Measurements from ENCODE around the gene MAP3K6.

MAP3K6 gene

DNA sequence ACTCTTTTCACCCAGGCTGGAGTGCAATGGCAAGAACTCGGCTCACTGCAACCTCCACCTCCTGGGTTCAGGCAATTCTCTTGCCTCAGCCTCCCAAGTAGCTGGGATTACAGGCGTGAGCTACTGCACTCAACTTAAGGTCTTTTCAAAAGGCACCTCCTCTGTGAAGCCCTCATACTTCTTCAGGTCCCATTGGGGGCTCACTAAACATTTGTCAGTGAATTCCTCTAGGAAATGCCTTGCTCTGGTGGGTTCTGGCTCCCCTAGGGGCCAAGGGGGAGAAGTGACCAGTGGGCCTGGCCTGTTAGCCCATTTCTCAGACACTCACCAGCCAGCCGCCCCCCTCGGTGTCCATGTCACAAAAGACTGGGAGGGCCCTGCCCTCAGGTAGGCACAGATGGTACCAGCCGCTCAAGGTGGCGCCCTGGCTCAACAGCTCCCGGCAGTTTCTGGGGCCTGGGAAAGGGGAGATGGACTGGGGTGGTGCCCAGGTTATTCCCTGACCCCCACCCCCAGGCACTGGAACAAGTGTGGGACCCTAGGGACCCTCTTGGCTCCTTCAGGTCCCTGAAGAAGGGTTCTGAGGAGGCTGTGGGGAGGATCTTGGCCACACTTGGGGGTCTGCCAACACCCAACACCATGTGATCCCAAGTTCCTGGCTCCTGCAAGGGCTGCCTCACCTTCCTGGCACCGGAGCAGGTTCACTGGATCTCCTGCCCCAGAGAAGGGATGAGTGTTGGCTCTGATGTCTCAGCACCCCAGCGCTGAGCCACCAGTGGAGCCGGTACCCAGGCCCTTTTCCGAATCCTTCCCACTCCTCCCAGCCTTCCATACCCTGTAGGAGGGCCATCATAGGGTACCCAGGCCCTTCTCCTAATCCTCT, 6.3 kb upstream of the MAP3K6 start:
- DNase-seq: no peak

DNA sequence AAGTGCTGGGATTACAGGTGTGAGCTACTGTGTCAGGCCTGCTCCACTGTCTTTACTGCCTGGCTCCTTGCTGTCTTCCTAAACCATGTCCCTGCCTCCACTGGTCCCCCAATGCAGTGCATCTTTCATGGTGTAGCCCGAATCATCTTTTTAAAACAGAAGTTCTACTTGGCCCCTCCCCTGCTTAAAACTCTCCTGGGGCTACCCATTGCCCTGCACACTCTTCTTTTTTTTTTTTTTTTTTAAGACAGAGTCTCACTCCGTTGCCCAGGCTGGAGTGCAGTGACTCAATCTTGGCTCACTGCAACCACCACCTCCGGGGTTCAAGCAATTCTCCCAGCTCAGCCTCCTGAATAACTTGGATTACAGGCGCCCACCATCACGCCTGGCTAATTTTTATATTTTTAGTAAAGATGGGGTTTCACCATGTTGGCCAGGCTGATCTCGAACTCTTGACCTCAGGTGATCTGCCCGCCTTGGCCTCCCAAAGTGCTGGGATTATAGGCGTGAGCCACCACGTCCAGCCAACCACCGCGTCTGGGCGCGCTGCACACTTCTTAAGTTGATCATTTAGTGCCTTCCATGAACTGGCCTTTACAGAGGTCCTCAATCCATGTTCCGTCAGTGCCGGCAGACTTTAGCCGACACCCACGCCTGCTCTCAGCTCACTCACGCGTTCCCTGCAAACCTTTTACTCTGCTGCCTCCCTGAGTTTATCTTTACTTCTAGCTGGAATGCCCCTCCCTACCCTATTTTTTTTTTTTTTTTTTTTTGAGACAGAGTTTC, 5.5 kb upstream of the MAP3K6 start:
- no peak for DNase-seq

DNA sequence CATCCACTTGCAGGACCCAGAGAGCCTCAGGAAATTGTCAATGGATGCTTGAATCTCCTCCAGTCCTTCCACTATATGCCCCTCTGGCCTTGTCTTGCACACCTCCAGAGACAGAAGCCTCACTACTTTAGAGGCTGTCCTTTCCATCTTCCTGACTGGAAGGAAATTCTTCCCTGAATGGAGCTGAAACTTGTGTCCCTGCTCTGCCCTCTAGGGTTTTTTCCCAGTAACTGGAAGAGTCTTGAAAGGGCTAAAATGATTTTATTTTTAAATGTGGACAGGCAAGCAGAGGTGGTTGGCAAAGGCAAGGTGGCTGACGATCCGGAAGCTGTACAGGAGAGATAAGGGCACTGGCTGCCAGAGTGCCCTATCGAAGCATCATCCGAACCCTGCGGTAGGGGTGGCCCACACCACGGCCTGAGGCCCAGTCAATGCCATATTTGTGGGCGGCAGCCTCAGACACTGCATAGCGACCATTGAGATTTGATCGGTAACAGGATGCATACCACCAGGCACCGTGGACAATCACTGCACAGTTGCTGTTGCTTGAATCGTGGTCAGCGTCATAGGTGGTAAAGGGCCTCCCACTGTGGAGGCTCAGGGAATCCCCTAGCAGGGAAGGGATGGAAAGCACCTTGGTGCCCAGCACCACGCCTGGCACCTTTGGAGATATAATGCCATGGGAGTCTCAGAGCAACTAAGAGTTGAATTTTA, 2.3 kb upstream of the MAP3K6 start:
- DNase-seq: no peak

DNA sequence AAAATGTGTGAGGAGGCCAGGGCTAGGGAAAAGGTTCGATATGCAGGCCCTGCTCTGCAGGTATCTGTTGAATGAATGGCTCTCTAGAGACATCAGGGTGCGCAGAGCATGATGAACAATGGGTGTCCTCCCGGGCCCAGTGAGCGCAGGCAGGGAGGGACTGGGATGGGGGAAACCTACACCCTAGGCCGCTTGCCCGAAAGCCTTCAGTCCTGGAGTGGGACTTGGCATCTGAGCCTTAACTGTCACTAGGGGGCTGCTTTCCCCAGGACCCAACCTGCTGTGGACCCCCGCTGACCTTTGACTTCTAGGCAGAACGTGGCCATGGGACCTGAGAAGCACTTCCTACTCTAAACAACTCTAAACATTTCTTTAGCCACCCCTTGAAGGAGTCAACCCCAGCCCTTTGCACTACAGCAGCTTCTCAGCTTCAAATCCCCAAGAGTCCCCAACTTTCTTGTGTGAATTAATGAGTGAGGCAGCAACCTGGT, 444 bp upstream of the MAP3K6 start:
- DNase-seq: no peak

DNA sequence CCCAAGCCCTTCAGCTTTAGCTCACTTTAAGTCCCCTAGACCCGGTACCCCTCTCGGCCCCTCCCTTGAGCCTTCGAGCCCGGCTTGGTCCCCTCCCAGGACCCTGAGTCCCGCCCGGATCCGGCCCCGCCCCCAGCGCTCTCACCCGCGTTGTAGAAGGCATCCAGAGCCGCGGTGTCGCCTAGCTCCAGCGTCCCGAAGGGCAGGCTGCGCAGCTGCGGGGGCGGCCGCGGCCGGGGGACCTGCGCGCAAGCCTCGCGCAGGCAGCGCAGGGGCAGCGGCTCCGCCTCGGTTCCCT, 699 bp downstream of the MAP3K6 start:
- DNase-seq: peak; percentile 91

DNA sequence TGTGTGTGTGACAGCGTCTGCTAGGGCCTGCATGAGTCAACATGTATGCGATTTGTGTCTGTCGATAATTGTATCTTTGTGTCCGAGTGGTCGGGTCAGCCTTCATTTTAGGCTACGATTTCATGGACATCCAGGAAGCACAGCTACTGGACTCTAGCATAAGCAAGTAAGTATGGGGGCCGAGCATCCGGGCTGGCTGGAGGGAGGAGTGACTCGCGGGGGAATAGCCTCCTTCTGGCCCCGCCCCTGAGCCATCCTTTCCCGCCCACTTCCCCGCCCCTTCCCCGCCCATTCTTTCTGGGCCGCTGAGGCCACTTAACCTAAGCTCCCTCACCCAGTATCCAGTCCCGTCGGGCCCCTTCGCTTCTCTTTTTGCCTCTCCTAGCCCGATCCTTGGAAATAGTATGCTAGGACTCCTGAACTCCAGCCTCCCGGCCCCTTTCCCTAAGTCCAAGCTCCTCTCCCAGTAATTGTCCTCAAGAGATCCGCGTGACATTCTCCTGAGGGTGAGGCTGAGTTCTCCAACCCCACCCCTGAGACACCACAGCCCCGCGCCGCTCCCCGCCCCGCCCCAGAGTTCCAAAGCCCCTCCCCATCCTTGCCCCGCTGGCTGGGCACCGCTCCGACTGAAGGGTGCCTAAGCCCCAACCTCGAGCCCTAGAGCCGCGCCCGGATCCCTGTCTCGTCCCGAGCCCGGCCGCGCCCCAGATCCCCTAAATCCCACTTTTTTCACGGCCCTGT, 1.2 kb downstream of the MAP3K6 start:
- peak; percentile 85 for DNase-seq

DNA sequence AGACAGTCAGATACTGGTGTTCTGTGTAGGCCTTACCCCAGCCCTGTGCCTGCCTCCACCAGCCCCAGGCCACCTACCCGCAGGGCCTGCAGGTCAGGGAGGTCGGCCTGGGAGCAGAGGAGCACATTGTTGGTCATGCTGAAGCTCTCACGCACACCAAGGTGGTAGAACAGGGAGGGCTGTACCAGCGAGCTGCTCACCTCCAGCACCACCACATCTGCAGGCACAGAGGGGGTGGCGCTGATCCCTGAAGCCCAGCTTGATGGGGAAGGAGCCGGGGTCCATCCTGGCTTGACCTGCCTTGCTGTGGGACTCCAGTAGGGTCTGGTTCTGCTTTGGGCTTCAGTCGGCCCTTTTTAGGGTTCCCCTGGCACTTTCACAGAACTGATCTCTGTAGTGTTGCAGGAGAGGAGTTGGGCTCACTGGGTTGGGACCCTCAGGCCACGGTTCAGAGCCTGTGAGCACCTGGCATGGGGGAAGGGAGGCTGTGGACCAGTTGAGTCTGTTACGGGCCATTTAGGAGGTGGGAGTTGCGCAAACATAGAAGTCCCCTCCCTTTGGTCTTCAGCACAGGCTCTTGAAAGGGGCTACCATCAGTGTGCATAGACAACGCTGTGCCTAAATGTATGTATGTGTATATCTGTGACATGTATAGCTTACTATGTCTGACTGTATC, 1.9 kb downstream of the MAP3K6 start:
- DNase-seq: no peak

DNA sequence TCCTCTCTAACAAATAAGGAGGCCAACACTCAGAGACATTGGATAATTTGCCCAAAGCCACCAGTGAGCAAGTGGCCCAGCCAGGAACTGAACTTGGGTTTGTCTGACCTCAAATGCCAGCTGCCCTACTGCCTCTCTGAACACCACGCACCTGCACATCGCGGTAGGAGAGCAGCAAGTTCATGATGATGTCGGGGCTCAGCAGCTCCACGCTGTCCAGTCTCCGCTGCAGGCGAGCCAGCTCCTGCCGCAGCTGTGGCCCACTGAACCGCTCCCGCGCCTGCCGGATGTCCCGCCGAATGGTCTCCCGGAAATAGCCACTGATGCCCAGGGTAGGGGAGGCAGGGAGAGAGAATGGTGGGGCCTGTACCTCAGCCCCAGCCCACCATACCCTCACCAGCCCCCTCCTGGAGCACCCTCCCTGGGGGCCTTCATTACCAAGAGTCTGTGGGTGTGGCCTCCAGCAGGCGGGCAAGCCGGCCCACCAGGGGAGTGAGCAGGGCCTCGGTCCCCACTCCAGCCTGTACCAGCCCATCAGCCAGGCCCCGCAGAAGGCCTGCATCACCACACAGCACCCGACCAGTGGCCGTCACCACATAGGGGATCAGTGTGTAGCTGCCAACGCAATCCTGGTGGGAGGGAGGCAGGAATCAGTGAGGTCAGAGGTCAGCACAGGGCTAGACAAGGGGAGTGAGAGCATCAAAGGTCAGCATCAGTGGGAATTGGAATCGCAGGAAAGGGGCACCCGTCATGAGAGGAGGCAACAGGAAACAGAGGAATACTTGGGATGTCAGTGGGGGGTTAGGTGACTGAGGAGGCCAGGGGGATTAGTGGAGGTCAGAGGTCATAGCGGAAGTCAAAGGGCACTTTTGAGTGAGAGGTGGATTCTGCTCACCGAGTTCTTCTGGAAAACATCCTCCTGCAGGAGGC, 2.7 kb downstream of the MAP3K6 start:
- DNase-seq: no peak

DNA sequence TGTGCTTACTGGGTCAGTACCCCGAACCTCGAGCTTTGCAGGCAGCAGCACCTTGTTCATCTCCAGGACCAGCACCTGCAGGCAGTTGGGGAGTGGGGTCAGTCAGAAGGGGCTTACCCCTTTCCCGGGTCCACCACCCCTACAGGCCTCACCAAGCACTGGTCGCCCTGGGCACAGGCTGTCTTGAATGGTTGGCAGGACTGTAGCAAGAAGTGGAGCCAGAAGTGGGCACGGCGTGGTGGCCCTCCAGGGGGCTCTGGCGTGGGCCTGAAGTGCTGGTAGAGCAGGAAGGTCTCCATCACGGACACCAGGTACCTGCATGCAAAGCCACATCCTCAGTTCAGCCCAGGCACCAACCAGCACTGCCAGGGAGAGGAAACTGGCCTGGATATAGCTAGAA, 5.2 kb downstream of the MAP3K6 start:
- no peak for DNase-seq

DNA sequence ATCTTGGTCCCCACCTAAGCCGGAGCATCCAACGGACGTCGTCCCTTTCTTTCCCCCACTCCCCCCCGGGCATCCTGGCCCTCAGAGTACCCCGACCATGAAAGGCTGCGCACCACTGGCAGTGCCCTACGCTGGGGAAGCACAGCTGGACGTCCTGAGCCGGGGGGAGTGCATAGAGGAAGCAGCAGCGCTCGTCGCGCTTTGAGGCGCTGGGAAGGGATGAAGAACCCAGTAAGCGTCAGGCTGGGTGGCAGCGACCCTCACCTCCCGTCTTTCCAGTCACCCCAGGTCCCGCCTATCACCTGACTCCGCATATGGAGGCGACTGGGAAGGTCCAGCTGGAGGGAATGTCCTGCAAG, 5.7 kb downstream of the MAP3K6 start:
- no peak for DNase-seq

DNA sequence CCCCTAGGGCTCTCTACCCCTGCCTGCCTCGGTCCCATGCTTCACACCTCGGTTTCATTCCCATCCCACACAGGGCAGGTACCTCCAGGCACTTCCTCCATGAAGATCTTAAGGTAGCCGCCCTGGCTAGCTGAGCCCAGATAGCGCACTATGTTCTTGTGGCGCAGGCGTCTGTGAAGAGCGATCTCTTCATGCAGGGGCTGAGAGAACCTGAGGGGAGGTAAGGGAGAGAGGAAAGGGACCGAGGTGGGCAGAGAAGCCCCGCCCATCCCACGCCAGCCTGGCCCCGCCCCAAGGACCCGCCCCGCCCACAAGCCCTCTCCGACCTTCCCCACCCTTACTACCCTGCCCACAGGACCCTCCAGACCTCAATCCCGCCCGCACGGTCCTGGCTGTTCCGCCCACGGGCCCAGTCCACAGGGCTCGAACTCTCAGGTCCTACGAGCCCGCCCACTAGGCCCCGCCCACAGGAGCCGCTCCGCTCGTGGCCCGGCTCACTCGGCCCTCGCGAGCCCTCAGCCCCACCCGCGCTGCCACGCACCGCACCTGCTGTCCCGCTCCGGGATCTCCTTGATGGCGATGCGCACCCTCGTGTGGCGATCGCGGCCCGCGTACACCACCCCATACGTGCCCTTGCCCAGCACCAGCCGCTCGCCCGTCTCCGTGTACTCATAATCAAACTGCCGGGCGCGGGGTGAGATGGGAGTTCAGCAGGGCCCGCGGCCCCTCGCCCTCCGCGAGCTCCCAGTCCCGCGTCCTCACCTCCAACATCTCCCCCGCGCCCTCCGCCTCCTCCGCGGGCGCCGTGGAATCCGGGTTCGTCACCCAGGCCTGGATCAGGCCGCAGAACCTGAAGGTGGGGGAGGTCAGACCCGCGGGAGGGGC, 6.4 kb downstream of the MAP3K6 start:
- DNase-seq: peak; percentile 42

DNA sequence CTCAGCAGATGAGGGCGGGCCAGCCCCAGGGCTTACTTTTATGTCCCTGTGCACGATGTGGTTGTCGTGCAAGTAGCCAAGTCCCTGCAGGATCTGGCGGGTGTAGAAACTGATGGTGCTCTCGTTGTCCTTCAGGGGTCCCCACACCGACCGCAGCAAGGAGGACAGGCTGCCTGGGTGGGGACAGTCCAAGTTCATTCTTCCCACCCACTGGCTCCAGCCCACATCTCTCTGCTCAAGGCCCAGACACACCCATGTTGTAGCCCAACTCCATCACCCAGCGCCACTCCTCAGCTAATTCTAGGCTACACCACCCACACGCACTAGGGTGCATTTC, 7.0 kb downstream of the MAP3K6 start:
- no peak for DNase-seq

DNA sequence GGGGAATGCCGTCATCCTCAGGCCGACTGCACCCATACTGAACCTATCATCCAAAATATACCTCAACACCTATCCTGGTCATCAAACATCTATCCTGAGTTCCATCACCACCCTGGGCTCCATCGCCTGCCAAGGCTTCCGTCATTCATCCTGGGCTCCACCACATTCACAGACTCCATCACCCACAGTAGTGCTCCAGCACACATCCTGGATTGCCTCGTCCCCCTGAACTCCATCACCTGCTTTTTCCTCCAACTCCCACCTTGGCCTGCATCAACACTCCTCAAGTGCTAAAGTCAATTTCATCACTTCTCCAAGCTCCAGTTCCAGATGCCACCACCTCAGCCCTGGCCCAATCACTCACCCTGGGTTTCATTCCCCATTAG, 7.8 kb downstream of the MAP3K6 start:
- DNase-seq: no peak

DNA sequence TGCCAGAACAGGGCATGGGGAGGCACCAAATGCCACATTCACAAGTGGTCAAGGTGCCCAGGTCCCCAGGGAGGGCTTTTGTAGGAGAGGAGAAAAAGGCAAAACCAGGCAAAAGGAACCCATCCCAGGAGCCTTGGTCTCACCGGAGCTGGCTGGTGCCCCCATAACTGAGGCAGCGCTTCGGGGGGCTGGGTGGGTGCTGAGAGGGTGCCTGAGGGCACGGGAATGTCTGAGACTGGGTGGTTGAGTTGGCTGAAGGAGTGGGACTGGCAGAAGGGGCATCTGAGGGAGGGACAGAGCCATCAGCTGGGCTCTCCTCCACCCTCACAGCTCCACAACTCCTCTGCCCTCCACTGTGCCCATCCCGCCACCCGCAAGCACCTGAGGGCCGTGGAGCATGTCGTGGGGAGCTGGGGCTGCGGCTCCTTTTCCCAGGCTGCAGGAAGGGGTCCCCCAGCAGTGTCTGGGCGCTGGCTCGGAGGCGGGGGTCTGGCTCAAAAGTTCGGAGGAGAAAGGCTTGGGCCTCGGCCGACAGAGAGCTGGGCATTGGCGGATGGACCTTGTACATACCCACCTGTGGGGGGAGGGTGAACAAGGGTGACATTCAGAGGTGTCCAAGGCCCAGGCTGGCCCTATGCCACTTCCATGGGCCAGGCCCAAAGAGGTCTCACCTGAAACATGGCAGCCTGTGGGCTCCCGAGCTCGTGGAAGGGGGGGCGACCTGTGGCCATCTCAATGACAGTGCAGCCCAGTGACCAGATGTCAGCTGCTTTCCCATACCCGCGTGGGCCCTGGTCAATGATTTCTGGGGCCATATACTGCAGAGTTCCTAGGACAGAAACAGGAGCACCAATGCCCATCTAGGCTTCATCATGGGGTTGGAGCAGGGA, 8.5 kb downstream of the MAP3K6 start:
- no peak for DNase-seq

DNA sequence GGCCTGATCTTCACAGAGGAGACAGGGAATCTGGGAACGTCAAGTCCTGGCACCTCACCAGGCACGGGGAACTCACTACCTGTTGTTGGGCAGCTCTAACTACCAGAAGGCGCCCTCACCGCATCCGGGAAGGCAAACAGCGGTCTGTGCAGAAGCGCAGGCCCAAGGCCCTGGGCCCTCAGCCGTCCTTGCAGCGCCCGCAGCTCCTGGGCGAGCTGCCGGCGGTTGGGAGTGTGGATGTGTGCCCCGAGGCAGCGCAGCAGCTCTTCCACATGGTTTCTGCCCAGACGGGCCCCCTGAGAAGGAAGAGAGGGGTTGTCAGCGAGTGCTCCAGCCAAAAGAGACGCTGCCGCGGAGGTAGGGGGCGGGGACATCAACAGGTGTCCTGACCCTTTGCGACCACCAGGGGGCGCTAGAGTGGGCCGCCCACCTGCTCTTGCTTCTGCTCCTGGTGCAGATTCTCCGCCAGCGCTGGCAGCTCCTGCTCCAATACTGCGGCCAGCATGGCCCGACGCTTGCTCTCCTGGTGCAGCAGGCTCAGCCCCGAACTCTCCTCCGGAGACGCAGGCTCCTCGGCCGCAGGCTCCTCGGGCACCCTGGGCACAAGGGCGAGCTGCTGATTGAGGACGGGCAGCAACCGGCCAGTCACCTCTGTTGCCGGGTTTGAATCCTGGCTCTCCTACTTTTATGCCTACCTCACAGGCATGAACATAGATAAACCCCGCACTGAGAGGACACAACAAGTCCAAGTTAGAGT, 9.3 kb downstream of the MAP3K6 start:
- peak; percentile 86 for DNase-seq

DNA sequence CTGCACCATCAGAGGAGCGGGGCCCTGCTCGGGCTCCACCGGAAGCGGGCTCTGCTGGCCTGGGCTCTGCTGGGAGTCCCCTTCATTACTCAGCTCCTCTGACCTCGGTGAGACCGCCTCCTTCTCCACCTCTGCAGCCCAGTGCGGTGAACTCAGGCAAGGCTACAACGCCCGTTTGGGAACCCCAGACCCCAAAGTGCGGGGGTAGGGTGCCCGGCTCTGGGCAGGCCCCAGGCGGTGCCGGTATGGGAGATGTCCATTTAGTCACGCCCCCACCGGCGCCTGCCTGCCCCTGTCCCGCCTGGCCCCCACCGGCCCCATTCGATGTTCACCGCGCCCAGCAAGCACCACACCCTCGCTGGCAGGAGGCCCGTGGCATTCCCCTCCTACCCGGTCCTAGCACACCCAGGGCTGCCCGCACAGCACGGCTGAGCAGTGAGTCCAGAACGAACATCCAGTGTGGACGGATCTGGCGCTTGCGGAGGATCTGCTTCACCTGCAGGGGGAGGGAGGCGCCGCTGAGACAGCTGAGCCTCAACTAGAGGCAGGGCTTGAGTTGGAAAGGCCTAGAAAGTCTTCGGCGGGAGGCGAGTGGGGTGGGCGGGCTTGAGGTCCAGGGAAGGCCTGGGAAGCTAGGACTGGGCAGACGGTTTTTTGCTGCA, 10.0 kb downstream of the MAP3K6 start:
- peak; percentile 69 for DNase-seq

DNA sequence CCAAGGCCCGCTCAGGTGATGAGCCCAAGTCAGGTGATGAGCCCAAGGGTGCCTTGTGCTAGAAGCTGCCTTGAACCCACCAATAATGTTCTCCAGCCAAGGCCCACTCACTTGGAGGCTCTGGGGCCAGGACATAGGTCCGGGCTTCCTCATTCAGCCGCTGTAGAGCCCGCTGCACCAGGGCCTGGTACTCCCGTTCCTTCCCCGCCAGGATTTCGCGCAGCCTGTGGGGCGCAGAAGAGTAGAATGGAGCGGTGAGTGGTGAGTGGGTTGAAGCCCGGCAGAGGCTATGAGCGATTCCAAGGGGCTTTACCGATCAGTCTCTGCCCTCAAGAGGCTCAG, 10.5 kb downstream of the MAP3K6 start:
- DNase-seq: no peak

DNA sequence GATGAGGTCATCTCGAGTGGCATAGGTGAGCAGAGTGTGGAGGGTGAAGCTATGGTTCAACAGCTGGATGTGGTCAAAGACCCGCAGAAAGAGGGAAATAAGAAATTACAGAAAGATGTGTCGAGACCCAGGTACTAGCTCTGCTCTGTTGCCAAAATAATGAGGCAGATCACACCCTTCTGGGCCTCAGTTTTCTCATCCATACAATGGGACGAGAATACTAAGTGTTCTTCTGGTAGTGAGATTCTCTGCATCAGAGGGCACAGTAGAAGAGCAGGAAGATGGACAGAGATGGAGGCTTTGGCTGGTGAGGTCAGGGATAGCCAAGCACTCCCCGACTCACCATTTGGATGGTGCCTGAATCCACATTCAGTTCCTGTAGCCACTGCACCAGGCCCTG, 11.1 kb downstream of the MAP3K6 start:
- no peak for DNase-seq

All from activated CD4-positive, alpha-beta T cell treated with anti-CD3 and anti-CD28 coated beads for 48 hours (primary cell).